GM18519 (cell line): Measurements from ENCODE around the gene MACROD2.

ENCODE experiments used
- ATAC-seq: cut with Tn5 transposase; IDR thresholded peaks from one replicate; pipeline ENCODE4 v1.9.1; 2021; ENCODE audit warnings: mild to moderate bottlenecking, moderate library complexity; ENCODE audit not compliant: unreplicated experiment, low FRiP score

Gene MACROD2

DNA sequence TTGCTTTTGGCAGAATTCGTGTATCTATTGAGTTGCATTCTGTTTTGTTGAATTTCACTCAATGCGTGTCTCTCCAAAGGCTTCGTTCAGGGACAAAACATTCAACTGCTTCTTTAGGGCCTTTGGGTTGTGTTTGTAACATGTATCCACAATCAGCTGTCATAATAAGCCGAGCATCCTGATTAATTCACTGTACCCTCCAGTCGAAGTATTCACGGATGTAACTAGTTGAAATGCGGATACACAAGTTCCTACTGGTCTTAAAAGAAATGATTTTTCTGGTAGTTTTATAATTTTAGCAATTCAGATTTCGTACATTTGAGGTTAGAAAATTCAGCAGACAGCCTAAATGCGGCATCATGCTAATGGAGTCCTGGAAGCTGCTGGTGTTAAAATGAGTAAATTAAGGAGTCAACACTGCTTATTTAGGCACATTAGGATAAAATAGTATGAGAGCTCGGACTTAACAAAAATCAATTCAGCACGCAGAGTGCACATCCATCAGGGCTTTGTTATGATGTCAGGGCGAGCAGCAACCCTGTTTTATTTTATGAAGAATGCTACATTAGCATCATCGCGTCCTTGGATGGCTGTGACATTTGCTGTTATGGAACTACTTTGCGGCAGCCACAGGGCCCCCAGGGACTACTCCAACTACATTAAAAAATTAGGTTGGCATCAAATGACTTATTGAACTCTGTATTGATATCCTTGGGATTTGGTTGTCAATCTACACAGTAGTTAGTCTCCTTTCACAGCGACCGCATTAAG is 831.4 kb downstream of the MACROD2 start:
- no peak for ATAC-seq

DNA sequence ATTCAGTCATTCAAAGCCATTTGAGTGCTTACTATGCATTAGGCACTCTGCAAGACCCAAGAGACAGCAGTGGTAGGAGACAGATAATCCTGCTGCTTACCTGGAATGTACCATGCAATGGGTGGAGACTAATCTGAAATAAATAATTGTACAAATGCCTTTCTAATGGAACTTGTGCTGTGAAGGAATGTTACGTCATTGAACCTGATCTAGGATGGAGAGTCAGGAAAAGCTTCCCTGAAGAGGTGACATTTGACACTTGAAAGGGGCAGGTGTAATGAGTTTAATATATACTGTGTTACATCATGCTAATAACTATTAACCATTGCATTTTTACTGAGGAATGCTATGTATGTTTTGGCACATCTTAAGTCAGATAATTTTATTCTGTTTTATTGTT is 833.1 kb downstream of the MACROD2 start:
- ATAC-seq = no peak

DNA sequence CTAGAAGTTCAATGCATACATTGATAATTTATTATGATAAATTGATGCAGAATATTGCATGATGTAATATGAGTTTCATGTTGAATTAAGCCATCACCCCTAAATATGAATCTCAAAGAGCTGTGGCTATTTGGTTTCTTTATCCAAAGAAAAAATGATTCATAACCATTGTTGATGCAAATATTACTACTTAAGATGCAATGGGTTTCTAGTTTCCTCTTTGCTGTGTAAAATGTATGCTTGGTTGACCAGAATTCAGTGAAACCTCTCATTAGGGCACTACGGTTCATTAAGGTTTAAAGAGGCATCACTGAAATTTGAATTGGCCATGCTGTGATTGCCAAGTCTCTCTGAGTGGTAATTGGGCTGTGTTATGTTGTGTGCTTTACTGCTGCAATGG is 834.6 kb downstream of the MACROD2 start:
- ATAC-seq = peak; percentile 34

DNA sequence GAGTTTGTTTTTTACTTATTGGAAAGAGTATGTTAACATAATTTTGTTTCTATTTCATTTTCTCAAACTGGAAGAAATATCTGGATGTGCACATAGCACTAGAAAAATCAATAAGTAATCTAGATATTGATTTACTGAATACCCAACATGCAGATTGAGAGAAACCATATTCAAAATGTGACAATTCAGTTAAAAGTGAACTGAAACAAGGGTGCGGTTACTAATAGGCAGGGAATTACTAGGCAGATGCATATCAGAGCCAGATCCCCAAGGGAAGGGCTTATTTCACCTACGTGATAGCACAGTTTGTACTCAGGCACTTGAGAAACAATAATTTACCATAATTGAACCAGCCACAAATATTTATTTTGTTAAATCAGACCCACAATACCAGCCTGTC is 835.1 kb downstream of the MACROD2 start:
- ATAC-seq = peak; percentile 64

DNA sequence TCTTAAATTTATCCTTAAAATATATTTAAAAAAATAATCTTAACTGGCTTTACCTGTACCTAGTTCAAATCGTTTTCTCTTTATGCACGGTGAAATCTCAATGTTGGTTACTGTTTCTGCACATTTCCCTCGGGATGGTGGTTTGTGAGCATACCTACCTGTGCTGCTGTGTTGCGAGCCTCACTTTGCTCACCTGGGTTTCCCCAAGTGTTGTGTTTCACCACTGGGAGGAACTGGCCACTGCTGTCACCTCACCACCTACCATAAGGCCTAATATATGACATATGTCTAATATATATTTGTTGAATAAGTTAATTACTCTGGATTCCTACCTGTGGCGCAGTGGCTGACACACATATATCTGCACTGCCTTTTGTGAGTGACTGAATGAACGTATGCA is 835.6 kb downstream of the MACROD2 start:
- no peak for ATAC-seq

DNA sequence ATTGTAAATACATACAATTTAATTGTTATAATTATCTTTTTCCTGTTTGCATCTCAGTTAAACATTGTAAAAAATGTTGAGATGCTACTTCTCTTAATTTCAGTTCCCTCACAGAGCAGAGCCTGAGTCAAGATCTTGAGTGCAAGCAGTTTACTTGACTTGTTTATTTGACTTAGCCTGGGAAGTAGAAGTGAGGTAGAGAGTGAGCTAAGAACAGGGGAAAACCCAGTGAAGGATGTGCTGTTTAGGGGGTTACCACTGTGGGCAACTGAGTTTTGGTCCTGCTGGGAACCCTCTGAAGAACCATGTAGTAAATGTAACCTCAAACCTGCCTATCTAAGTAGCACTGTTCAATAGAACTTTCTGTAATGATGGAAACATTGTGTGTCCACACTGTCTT is 837.3 kb downstream of the MACROD2 start:
- peak; percentile 61 for ATAC-seq

DNA sequence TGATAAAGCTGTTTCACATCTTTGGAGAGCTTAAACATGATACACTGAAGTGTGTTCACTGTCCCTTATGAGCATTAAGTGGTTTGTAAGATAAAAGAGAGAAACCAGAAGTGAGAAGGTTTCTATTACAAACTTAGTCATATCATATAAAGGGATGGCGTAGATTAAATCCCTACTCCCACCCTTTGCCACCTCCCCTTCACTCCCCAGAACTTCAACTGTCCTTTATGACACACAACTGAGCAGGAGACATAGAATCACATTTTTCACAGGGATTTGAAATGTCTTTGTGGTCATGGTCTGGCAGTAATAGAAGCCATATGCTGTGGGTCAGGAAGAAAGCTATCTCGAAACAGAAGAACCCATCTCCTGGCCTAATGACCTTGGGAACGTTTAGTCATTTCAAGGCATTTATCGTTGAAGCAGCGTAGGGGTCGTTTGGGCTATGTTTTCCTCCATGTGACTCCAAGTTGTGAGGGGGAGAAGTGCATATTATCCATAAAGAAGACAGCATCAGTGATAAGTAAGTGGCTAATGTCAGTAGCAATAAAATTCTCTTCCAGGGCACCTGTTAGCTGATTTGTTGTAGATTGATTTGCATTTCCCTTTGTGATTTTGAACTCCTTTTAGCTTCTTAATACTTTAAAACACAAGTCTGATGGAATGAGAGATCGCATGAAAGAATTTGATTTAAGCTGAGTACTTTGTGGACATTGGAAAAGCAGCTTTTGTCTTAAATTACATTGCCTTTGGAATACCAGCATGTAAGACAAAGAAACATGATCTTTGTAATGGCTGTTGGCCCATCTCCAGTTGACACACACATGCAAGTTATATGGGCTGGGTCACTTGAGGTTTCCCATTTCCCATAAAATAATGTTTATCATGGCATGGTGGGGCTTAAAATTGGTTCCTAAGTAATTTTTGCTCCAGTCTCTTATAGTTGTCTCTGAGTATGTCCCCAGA is 843.6 kb downstream of the MACROD2 start:
- peak; percentile 83 for ATAC-seq

DNA sequence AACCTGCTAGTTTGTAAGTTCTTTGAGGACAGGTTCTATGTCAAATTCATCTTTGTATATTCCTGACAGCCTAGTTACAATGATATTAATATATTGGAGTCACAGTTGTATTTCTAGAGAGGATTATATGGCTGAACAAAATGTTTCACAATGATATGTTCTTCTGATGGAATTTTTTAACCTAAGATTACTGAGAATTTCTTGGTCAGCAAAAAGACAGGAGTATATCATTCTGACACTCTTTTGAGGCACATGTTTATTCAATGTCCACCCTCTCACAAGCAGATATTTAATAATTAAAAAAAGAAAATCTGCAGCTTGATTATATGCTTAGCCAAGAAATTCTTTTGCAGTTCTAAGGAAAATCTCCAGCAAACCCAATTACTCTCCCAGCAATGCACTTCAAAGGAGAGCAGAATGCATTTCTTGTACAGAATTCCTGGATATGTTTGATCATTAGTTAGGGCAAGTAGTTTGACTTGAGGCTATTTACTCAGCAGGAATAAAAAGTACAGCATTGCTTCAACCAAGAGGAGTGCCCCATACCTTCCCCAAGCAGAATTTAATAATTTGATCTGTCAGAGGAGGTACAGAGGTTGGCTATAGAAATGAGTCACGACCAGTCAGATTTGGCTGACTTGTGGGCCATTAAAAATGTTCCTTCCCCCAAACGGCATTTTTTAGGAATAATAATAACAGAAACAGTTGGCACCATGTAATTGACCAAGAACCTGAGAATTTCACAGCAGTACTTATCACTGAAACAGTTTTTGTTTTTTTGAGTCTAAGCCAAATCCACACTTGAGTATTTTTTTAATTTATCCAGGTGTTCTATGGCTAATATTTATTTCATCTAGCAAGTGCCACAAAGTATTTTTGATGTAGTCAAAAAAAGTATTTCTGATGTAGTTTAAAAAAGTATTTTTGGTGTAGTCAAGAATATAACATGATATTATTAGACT is 850.2 kb downstream of the MACROD2 start:
- ATAC-seq = no peak

DNA sequence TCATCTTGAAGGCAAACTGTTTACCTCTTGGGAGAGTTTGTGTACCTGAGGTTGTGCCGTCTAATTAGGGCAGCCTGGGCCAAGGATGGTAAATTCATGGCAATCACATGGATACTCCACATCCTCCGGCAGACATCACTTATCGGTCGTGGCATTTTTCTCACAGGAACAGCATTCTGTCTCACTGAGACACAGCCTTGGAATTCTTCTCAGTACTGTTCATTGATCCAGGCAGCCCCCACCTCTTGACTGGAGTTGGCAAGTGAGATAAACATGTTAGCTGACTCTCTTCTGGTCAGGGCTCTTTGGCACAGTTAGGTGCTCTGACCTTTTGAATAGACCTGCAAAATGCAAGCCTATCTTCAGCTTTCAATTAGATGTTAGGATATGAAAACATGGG is 853.5 kb downstream of the MACROD2 start:
- ATAC-seq = no peak

DNA sequence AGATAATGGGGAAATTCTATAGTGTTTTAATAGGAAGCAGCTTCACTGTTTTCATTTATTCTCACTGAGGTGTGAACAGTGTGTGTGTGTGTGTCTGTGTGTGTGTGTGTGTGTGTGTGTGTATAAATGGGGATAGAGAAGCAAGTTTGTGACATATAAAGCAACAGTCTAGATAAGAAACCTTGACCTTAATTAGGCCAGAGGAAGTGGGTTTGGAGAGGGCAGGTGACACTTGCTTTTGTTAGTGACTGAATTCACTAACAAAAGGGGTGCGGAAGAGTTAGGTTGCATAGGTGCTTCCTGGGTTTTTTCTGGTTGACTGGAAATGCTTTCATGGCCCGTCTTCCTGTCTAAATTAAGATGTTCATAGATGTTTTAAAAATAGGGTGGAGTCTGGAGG is 857.8 kb downstream of the MACROD2 start:
- ATAC-seq = peak; percentile 66

DNA sequence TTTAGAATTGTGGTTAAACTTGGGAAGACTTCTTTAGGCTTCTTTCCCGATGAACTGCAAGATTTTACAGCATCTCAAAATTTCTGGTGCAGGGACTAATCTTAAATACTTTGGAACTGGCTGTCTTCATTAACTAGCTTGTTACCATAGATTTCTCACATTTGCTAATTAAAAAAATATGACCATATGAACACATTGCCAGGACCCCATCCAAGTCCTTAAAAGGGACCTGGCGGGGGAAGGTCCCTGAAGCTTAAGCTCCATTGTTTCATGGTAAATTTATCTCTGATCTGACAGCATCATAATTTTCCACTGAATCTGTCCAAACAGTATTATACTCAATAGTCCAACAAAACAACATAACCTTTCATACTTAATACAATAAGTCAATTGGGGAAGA is 859.9 kb downstream of the MACROD2 start:
- no peak for ATAC-seq

DNA sequence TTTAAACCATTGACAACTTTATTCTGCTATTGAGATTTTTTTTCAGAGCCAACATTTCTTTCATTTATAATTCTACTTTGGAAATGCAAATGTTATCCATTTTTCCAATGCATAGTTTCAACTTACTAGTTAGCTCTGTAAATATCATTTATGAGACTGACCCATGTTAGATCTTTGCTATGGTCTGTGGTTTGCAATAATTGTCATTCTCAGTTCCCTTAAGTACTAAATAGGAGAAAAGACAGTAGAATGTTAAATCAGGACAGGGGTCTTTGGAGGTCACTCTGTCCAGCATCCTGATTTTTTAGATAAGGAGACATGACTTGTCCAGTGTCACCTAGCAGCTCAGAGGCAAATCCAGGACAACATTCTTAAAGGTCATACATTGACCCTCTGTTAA is 864.3 kb downstream of the MACROD2 start:
- ATAC-seq = no peak

DNA sequence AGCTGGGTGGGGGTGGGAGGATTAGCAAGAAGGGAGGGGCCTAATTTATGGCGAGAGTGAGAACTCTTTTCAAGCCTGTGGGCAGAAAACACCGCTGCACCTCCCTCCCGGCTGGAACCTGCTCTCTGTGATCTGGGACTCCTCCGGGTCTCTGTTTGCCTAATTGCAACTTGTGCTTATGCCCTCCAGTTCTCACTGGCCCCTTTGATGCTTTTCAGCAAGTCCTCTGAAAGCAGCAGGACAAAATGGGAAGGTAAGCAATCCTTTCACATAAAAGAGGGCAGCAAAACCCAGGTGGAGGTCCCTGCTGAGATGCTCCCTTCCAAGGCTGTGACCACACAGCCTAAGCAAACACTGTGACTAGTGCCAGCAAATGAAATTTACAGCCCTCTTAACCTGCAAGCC is 865.1 kb downstream of the MACROD2 start:
- ATAC-seq = no peak

DNA sequence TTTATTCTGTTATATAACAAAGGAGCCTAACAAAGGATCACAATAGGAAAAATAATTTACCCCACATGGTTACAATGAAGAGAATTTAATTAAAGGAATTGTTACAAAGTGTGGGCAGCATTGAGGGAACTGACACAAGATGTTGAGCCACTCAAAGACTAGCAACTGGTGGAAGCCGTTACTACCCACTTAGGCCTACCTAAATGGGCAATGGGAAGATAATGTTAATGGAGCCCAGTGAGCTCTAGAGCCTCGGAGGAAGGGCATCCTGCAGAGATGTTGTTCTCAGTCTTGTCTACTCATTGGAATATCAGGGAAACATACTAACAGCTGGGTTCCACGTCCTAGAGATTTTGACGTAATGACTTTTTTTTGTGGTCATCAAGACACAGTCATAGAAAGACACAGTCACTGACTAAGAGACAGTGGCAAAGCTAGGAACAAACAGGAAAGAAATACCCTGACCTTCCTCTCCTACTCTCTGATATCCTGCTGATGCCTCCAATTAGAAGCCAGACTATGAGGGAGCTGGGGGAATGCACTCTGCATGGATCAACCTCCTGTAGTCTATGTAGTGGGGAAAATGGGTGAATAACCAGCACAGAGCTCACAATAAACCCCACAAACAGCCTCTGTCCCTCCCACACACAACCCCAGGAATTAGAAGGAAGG is 865.8 kb downstream of the MACROD2 start:
- ATAC-seq = no peak

DNA sequence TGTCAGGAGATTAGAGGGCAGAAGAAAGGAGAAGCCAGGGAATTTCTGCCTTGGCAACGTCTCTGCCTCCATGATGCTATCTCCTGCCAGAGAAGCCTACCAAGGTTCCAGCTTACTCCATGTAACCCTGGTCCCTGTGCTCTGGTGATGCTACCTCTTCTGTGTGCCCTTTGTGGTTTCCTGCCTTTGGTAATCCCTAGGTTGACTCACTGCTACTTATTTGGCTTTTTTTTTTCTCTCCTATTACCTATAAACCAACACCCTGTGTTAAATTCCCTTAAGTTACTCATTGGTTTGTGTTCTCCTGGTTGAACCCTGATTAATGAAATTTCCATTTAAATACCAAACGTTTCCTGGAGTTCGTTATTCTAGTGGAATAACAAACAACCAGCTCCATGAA is 869.9 kb downstream of the MACROD2 start:
- ATAC-seq = no peak

DNA sequence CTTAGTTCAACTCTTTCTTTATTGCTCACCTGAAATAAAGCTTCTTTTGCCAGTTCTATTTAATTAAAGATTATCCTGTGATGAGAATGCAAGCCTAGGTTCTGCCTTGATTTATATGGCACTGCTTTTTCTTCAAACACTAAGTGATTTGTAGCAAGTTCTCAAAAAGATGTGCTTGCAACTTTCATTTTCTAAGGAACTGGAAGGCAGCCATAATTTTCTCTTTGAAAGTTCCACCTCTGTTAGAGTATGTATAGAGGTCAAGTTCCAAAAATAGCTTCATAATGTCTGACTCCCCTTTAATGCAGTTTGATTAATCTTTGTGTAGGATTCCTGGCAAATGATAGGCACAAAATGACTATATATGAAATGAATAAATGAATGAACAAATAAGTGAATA is 870.4 kb downstream of the MACROD2 start:
- ATAC-seq = no peak

DNA sequence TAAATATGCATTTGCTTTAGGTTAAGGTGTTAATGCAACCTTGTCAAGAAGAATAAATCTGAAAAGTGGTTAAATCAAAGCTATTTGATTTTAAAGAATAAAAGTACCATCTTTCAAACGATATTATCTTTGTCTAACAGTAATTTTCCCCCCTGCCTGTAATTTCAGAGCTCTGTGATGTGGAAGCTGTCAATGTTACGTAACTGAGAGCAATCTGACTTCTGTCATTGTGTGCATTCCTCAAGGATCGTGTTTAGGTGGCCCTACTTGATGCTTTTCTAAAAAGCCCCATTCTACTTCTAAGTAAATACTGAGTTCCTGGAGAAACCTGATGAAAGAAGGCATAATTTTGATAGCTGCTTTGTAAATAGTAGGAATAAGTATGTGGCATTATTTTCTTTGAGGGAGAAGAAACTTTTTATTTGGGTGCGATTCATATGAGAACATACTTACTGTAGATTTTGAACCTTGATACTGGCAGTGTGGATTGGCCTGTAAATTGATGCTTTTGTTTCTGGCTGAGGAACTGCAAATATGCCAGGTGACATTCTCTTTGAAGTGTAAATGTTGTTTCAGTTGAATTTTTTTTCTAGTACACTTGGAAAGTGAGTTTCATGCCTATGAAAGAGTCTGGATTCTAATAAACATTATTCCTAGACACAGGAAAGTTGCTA is 871.7 kb downstream of the MACROD2 start:
- no peak for ATAC-seq

DNA sequence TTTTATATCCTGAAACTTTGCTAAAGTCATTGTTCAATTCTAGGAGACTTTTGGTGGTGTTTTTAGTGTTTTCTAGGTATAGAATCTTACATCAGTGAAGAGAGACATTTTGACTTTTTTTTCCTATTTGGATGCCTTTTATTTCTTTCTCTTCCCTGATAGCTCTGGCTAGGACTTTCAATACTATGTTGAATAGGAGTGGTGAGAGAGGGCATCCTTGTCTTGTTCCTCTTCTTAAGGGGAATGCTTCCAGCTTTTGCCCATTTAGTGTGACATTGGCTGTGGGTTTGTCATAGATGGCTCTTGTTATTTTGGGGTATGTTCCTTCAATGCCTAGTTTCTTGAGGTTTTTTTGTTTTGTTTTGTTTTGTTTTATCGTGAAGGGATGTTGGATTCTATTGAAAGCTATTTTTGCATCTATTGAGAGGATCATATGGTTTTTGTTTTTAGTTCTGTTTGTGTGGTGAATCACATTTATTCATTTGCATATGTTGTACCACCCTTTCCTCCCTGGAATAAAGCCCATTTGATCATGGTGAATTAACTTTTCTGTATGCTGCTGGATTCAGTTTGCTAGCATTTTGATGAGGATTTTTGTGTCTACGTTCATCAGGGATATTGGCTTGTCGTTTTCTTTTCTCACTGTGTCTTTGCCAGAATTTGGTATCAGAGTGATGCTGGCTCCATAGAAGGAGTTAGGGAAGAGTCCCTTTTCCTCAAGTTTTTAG is 882.1 kb downstream of the MACROD2 start:
- ATAC-seq = no peak

DNA sequence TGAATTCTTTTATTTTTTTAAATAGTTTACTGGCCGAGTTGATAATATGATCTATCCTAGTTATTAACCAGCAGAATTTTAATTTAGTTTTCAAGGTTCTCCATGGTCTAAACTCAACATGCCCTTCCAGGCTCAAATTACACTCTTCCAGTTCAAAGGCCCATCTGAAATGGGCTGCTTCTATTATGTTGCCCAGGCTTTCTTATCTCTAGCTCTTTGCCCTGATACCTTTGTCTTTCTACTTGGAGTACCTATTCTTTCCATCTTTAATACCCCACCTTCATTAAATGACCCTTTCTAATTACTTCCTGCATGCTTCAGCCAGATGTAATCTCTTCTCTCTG is 883.3 kb downstream of the MACROD2 start:
- no peak for ATAC-seq
